ENCODE results near the gene CNOT4.
"Not testable (repeated sequence)": the region's sequence is repeated elsewhere in the genome, so short reads cannot be mapped to it uniquely, and the experiment has no call there.

CNOT4 gene

DNA sequence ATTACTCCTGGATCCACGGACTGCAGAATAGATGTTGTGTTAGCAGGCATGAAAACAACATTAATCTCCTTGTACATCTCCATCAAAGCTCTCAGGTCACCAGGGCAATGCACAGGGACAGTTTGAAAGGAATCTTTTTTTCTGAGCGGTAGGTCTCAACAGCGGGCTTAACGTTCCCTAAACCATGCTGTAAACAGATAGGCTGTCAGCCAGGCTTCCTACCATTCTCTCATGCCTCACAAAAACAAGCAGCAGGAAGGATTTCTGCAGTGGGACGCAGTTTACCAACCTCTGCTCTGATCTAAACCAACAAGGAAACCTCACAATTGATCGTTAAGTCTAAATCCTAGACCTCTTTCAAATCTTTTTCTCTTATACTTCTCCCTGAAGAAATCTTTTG, 50.8 kb downstream of the CNOT4 start:
- DNase-seq (ENCODE audit: low read depth) = no peak

DNA sequence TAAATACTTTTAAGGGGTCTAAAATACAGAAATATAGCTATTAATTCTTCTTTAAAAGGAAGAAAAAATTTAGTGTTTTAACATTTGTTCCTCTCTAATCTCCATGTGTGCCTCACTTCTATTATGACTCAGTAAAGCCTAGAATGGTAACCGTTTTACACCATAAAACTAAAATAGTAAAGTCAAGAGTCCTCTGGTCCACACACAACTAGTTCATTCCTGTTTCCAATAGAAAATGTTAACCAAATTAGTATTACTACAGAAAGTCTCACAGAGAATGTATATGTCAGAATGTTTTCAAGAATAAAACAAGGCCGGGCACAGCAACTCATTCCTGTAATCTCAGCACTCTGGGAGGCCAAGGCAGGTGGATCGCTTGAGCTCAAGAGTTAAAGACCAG, 55.8 kb downstream of the CNOT4 start:
- no peak for DNase-seq (ENCODE audit: low read depth)

DNA sequence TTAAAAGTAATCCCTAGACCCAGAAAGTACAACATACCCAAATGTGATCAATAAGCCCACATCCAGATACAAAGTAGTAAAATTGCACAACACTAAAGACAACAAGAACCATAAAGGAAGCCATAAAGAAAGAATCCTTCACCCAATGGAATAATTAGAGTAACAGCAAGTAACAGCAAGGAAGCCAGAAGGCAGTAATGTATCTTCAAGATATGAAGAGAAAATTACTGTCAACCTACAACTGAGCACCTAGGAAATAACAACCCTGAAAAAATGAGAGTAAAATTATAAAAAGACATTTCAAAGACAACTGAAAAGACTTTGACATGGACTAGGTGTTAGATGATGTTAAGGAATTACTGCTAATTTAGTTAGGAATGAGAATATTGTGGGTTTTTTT, 60.5 kb downstream of the CNOT4 start:
- DNase-seq (ENCODE audit: low read depth) = no peak

- no peak for DNase-seq (ENCODE audit: low read depth)
These were observed 61.1 kb downstream of the CNOT4 start for GRCh38 chr7:135448753-135449152.

- no peak for DNase-seq (ENCODE audit: low read depth)
These were observed 62.2 kb downstream of the CNOT4 start for GRCh38 chr7:135447748-135448147.

- no peak for DNase-seq (ENCODE audit: low read depth)
These were observed 64.2 kb downstream of the CNOT4 start for GRCh38 chr7:135445690-135446089.

GRCh38 chr7:135445266-135445665, 64.6 kb downstream of the CNOT4 start:
- not testable (repeated sequence) for DNase-seq (ENCODE audit: low read depth)

DNA sequence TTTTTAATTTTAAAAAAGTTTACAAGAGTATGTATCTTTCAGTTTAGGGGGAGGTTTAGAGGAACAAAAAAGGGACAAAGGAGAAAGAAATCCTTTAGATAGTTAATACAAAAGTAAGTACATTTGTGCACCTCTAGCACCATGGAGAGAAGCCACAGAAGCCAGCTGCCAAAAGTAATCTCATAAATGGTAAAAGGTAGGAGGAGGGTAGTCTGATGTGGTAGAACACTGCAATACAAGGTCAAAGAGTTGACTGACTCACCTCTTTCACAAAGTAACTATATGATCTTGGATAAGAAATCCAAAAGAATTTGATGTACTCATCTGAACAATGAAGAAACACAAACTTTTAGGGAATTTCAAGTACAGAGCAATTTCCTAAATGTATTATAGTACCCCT, 68.1 kb downstream of the CNOT4 start:
- peak; percentile 35 for DNase-seq (ENCODE audit: low read depth)

DNA sequence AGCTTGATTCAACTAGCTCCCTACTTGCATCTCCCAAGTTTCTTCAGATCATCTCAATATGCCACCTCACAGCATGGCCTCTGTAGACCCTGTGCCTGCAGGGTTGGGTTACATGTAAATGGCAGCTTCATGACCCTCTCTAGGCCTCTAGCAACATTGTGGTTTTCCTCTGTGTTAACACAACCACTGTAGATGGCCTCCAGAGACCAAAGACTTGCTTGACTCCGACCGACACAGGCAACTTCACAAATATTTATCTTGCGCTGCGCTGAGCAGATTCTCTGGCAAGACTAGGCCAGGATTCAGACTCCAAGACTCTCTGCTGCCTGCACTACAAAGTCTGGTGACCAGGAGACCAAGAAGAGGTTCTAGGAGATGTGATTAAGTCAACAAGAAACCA, 75.9 kb downstream of the CNOT4 start:
- no peak for DNase-seq (ENCODE audit: low read depth)

DNA sequence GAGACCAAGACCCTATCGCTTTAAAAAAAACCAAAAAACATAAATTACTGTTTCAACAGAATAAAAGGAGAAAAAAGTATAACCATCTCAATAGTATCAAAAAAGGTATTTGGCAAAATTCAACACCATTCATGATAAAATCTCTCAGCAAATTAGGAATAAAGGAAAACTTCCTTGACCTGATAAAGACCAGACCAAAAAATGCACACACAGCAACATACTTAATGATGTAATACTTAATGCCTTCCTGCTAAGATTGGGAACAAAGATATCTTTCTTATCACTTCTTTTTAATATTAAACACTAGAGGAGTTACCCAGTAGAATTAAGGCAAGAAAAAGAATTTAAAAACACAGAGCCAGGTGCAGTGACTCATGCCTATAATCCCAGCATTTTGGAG, 79.3 kb downstream of the CNOT4 start:
- DNase-seq (ENCODE audit: low read depth) = no peak

- no peak for DNase-seq (ENCODE audit: low read depth)
These were observed 81.0 kb downstream of the CNOT4 start for GRCh38 chr7:135428879-135429278.

DNA sequence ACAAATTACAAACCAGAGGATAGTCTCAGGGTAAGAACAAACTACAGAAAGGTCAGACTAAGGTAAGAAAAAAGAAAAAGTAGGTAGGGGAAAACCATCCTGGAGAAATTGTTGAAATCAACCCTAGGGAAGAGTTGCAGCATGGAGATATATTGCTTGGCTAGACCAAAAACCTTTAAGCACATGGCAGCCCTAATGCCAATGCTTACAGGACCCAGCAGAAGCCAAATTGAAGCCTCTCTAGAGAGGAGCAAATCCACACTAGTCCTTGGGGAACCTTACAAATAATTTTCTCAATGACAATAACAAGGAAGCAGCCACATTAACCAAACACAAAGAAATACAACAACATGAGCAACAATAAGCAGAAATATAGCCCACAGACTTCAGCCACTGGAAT, 81.9 kb downstream of the CNOT4 start:
- DNase-seq (ENCODE audit: low read depth) = no peak

DNA sequence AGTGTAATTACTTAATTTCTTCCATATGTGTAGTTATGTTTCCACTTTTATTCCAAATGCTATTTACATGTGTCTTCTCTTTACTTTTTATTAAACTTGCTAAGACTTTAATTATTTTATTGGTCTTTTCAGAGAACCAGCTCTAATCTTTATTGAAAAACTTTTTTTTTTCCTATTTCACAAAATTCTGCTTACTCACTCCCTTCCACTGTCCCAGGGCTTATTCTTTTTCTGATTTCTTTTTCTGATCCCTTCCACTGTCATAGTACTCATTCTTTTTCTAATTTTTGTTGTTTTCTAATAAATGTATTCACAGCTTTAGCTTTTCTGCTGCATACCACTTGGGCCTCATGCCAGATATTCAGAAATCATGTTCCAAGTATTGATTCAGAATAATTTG, 82.7 kb downstream of the CNOT4 start:
- DNase-seq (ENCODE audit: low read depth) = no peak

GRCh38 chr7:135425036-135425435, 84.9 kb downstream of the CNOT4 start:
- DNase-seq (ENCODE audit: low read depth) = no peak

GRCh38 chr7:135420786-135421185, 89.1 kb downstream of the CNOT4 start:
- DNase-seq (ENCODE audit: low read depth) = no peak

DNA sequence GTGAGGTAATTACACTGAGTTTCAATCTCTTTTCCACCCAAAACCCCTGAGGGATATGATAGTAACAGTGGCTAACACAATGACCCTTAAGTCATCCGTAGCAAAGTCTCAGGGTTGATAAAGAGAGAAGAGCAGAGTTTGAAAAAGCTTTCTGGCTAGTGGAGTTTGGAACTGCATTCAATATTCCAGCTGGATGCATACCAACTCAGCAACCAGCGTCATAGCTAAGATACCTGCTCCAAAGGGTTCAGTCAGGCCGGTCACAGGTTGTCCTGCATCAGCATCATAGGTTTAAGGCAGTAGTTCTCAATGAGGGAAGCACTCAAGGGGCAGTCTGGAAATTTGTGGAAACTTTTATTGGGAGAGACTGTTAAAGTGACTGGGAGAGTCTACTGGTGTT, 93.5 kb downstream of the CNOT4 start:
- DNase-seq (ENCODE audit: low read depth) = no peak

GRCh38 chr7:135414850-135415439, 95.0 kb downstream of the CNOT4 start:
- peak; percentile 2 for DNase-seq (ENCODE audit: low read depth)

DNA sequence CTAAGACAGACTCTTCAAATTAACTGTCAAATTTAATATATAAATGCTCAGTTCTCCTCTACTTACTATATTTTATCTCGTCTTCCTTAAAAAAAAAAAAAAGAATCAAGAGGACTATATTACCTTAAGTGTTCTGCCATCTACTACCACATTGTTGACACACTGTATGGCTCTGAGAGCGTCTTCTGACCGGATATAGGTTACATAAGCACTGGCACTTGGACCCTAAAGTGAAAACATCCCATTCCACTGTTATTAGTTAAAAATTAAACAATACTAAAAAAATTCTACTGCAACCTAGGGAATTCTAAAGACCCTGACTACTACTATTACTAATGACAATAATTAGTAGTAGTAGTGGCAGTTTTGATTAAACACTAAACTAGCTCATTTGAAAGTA, 95.7 kb downstream of the CNOT4 start:
- DNase-seq (ENCODE audit: low read depth) = no peak

DNA sequence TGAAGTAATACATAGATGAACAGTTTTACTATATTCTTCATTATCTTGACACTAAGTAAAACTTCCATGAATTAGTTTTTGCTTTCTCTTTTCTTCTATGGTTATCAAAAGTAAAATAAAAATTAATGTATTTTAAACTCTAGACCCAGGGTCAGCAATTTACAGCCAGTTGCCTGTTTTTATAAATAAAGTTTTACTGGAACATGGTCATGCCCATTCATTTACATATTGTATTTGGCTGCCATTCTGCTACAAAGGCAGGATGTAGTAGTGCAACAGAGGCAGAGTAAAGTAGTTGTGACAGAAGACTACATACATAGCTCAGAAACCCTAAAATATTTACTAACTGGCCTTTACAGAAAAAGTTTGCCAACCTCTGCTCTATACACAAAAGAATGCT, 98.8 kb downstream of the CNOT4 start:
- no peak for DNase-seq (ENCODE audit: low read depth)

- no peak for DNase-seq (ENCODE audit: low read depth)
These were observed 99.4 kb downstream of the CNOT4 start for GRCh38 chr7:135410543-135410942.

DNA sequence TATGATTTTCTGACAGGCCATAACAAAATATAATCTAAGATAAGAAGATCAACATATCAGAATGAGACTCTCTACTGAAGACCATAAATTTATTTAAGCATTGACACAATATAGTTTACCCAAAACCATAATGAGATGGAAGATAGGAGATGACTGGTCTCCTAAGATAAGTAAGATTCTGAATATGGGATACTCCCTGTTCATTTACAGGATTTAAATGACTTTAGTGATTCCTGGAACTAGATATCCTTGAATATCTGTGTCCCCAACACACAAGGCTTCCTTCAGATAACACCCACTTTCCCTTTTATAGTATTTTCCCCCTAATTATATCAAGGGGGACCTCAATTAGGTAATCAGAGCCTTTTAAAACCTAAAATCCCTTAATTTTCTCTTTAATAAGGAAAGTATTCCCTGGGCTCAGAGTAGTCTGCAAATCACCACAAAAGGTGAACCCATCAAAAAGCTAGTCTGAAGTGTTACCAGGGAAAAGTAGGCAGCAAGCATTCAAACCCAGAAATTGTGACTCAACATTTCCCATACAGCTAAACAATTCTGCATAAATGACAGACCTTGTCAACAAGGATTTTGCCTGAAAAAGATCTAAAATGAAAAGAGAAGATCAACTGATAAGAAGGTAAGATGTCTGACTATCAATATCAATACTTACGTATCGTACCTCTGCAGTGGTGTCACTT, 99.9 kb downstream of the CNOT4 start:
- no peak for DNase-seq (ENCODE audit: low read depth)

- no peak for DNase-seq (ENCODE audit: low read depth)
These were observed 102.0 kb downstream of the CNOT4 start for GRCh38 chr7:135407884-135408283.

GRCh38 chr7:135406918-135407317, 103.0 kb downstream of the CNOT4 start:
- no peak for DNase-seq (ENCODE audit: low read depth)

- no peak for DNase-seq (ENCODE audit: low read depth)
These were observed 103.9 kb downstream of the CNOT4 start for GRCh38 chr7:135405969-135406368.

Measured in HS-5 (cell line).